K562 (cell line): ENCODE results near the gene EML6. TPM values are rescaled to one million over a fixed set of nuclear protein-coding genes. Genes with fewer than 3 reads are reported as not detected.

Experiments
- ATAC-seq: fragments of 200-7000 bp; cut with Tn5 transposase; 3 replicates; pipeline ENCODE4 v1.9.1; 2020; ENCODE audit warnings: moderate library complexity
- BruUV-seq: library from RNA; stranded (reverse); fragments of 400-500 nt; replicated peaks from 2 replicates; lab custom pipeline; 2021; lab: Mats Ljungman, UMichigan
- CTCF ChIA-PET: fragments of 300-600 bp; formaldehyde crosslinking; extraction: SDS; loops from one replicate; lab custom pipeline; 2021; ENCODE audit warnings: low intra/inter-chr PET ratio; lab: Yijun Ruan, JAX
- POLR2A ChIA-PET: fragments of 300-600, 350-650 bp; sonication (Branson Sonifier 250); formaldehyde crosslinking; extraction: SDS; loops from one replicate; lab custom pipeline; 2021; ENCODE audit warnings: antibody characterized with exemption, inconsistent platforms; lab: Yijun Ruan, JAX
- DNase-seq, 4 experiments: peaks; one replicate each; pipeline versions ENCODE4 v3.0.0 to v3.0.0-alpha.2; 2011 to 2018; ENCODE audit warnings: low spot score in 3 of 4, mixed read lengths in 3 of 4; ENCODE audit errors: extremely low read depth in 1 of 4
- FAIRE-seq: peaks from 2 replicates; lab custom pipeline; 2011; peaks lifted over from hg19 to GRCh38; lab: Jason Lieb, UNC
- H2AFZ ChIP-seq: 2 replicates; pipeline ENCODE4 v1.6.0; 2011; ENCODE audit warnings: low read depth, low read length, control low read depth, inconsistent platforms
- H3K27ac ChIP-seq: fragments of 200-600 bp; 3 replicates; pipeline ENCODE4 v1.8.0; 2011; ENCODE audit warnings: low read depth, mild to moderate bottlenecking, control low read depth, inconsistent platforms, low read length, moderate library complexity, mixed read lengths; ENCODE audit errors: extremely low read depth
- H3K27me3 ChIP-seq, 2 experiments: fragments of 300-600 bp in 1 of 2; 2 replicates in 1 of 2; 3 replicates in 1 of 2; pipeline versions ENCODE4 v1.6.0 to v1.8.0; 2011; ENCODE audit warnings: inconsistent platforms in 2 of 2, low read length in 2 of 2, mild to moderate bottlenecking in 1 of 2, mixed read lengths in 1 of 2, moderate library complexity in 1 of 2; ENCODE audit not compliant: control insufficient read depth in 2 of 2, insufficient read depth in 2 of 2
- H3K36me3 ChIP-seq: fragments of 300-600 bp; 3 replicates; pipeline ENCODE4 v1.8.0; 2011; ENCODE audit warnings: mild to moderate bottlenecking, low read length, inconsistent platforms; ENCODE audit not compliant: control insufficient read depth, insufficient read depth
- H3K4me1 ChIP-seq, 2 experiments: fragments of 200-600 bp in 1 of 2; replicated peaks in 1 of 2; 2 replicates in 1 of 2; 3 replicates in 1 of 2; pipeline versions ENCODE4 v1.5.1 to v1.8.0; 2011; ENCODE audit warnings: inconsistent platforms in 2 of 2, low read length in 2 of 2, mild to moderate bottlenecking in 1 of 2, mixed read lengths in 1 of 2, moderate library complexity in 1 of 2; ENCODE audit not compliant: control insufficient read depth in 2 of 2, insufficient read depth in 2 of 2
- H3K4me2 ChIP-seq: 2 replicates; pipeline ENCODE4 v1.6.1; 2011; ENCODE audit warnings: low read length, control low read depth, inconsistent platforms, mixed read lengths; ENCODE audit not compliant: insufficient read depth
- H3K4me3 ChIP-seq: fragments of 200-600 bp; sonication (generic), shearing (Covaris generic); 2 replicates; pipeline ENCODE4 v1.5.1; 2016; ENCODE audit warnings: control low read depth, inconsistent platforms
- H3K79me2 ChIP-seq: fragments of 200-600 bp; 3 replicates; pipeline ENCODE4 v1.8.0; 2011; ENCODE audit warnings: low read length, inconsistent platforms; ENCODE audit not compliant: control insufficient read depth, insufficient read depth
- H3K9ac ChIP-seq, 2 experiments: 2 replicates each; pipeline versions ENCODE4 v1.6.0 to v1.6.1; 2011; ENCODE audit warnings: low read depth in 2 of 2, low read length in 2 of 2, control low read depth in 1 of 2, inconsistent platforms in 1 of 2, mild to moderate bottlenecking in 1 of 2, mixed read lengths in 1 of 2; ENCODE audit not compliant: insufficient read depth in 1 of 2
- H3K9me1 ChIP-seq: one replicate; pipeline ENCODE4 v1.6.0; 2011; ENCODE audit warnings: inconsistent platforms, mild to moderate bottlenecking, low read length, moderate library complexity; ENCODE audit not compliant: control insufficient read depth, insufficient read depth
- H3K9me3 ChIP-seq: replicated peaks from 2 replicates; pipeline ENCODE4 v1.5.1; 2011; ENCODE audit warnings: low read depth, low read length, inconsistent platforms; ENCODE audit not compliant: control insufficient read depth, insufficient read depth
- H4K20me1 ChIP-seq: replicated peaks from 2 replicates; pipeline ENCODE4 v1.6.1; 2011; ENCODE audit warnings: low read length, inconsistent platforms, mixed read lengths; ENCODE audit not compliant: control insufficient read depth, insufficient read depth
- ARID1B ChIP-seq: fragments of 450-650 bp; IDR thresholded peaks from 2 replicates; pipeline ENCODE4 v1.6.1; 2016; ENCODE audit warnings: antibody characterized with exemption, mild to moderate bottlenecking, inconsistent platforms
- CBFA2T2 ChIP-seq: fragments of 450-650 bp; conservative IDR thresholded peaks from 2 replicates; pipeline ENCODE4 v1.6.1; 2017; ENCODE audit warnings: mild to moderate bottlenecking
- CBFA2T3 ChIP-seq: fragments of 450-650 bp; IDR thresholded peaks from 2 replicates; pipeline ENCODE4 v1.6.1; 2017
- DPF2 ChIP-seq: fragments of 450-650 bp; IDR thresholded peaks from 2 replicates; pipeline ENCODE4 v1.6.1; 2016
- EGR1 ChIP-seq: fragments of 450-650 bp; conservative IDR thresholded peaks from 2 replicates; pipeline ENCODE4 v1.6.1; 2017; ENCODE audit warnings: mild to moderate bottlenecking
- EP300 ChIP-seq: IDR thresholded peaks from 2 replicates; pipeline ENCODE4 v1.6.1; 2012; ENCODE audit warnings: low read length, improper control_type of control experiment
- HMG20B ChIP-seq: fragments of 250-450 bp; sonication (Bioruptor Pico); IDR thresholded peaks from 2 replicates; pipeline ENCODE4 v1.5.0; 2021; ENCODE audit warnings: mild to moderate bottlenecking
- HOMEZ ChIP-seq: fragments of 250-450 bp; sonication (Bioruptor Pico); IDR thresholded peaks from 2 replicates; pipeline ENCODE4 v1.4.0; 2020; ENCODE audit warnings: mild to moderate bottlenecking, moderate library complexity
- KLF16 ChIP-seq: IDR thresholded peaks from 2 replicates; pipeline ENCODE4 v1.6.1; 2016; ENCODE audit warnings: antibody characterized with exemption
- NCOR1 ChIP-seq: fragments of 450-650 bp; IDR thresholded peaks from 2 replicates; pipeline ENCODE4 v1.6.1; 2016; ENCODE audit warnings: mild to moderate bottlenecking, moderate library complexity
- NFIC ChIP-seq: fragments of 450-650 bp; IDR thresholded peaks from 2 replicates; pipeline ENCODE4 v1.6.1; 2017; ENCODE audit warnings: mild to moderate bottlenecking, inconsistent platforms
- NR2C2 ChIP-seq, 2 experiments: fragments of 200-800 bp in 1 of 2; sonication (Bioruptor generic) in 1 of 2; sonication (generic) in 1 of 2; formaldehyde crosslinking in 1 of 2; IDR thresholded peaks; 2 replicates each; pipeline versions ENCODE4 v1.6.1 to v1.8.0; 2016 to 2022; ENCODE audit warnings: mild to moderate bottlenecking in 1 of 2, missing compliant biosample characterization in 1 of 2, missing genetic modification characterization in 1 of 2, missing genetic modification reagents in 1 of 2
- POLR2AphosphoS5 ChIP-seq: IDR thresholded peaks from 2 replicates; pipeline ENCODE4 v1.6.1; 2011; ENCODE audit warnings: mild to moderate bottlenecking, low read depth, low read length, moderate library complexity; ENCODE audit not compliant: control insufficient read depth, insufficient read depth
- STAT5A ChIP-seq: IDR thresholded peaks from 2 replicates; pipeline ENCODE4 v1.6.1; 2012; ENCODE audit warnings: low read length, inconsistent platforms, borderline replicate concordance
- TAL1 ChIP-seq: fragments of 450-650 bp; IDR thresholded peaks from 2 replicates; pipeline ENCODE4 v1.6.1; 2016; ENCODE audit warnings: mild to moderate bottlenecking
- TCF3 ChIP-seq: sonication (generic); formaldehyde crosslinking; IDR thresholded peaks from 2 replicates; pipeline ENCODE4 v1.4.0; 2020; ENCODE audit warnings: mild to moderate bottlenecking, missing genetic modification reagents
- TFAP4 ChIP-seq: sonication (generic); formaldehyde crosslinking; IDR thresholded peaks from 2 replicates; pipeline ENCODE4 v1.8.0; 2022; ENCODE audit warnings: missing genetic modification reagents, mild to moderate bottlenecking, moderate library complexity, borderline replicate concordance
- ZEB2 ChIP-seq: fragments of 450-650 bp; IDR thresholded peaks from 2 replicates; pipeline ENCODE4 v1.6.1; 2016
- ZNF146 ChIP-seq: IDR thresholded peaks from one replicate; pipeline ENCODE4 v1.6.1; 2018; ENCODE audit warnings: missing compliant biosample characterization; ENCODE audit not compliant: unreplicated experiment
- ZNF316 ChIP-seq: fragments of 450-650 bp; IDR thresholded peaks from 2 replicates; pipeline ENCODE4 v1.6.1; 2016
- WGBS: fragments of 100-300 bp; shearing (Covaris generic); methylation state at CpG from one replicate; pipeline ENCODE4 v1.1.6; 2016; ENCODE audit warnings: low coverage, mixed read lengths; ENCODE audit not compliant: insufficient coverage; ENCODE audit errors: missing lambda C conversion rate; 5-methylcytosine and 5-hydroxymethylcytosine counted together
- in situ Hi-C: fragments of 300-500 bp; cut with MboI; formaldehyde crosslinking; loops from 4 replicates; pipeline ENCODE4 v1.15.0; 2018; ENCODE audit warnings: inconsistent platforms, mixed read lengths
- intact Hi-C: fragments of 100-400 bp; cut with micrococcal nuclease; formaldehyde crosslinking; loops from 2 replicates; pipeline ENCODE4 v1.14.2; 2022
- polyA plus RNA-seq, 8 experiments: library from polyadenylated mRNA; depleted of rRNA in 4 of 8; stranded (reverse) in 5 of 8; unstranded in 3 of 8; fragments of >200 nt; fragmentation: Nextera tagmentation in 2 of 8; fragmentation: Illumina TruSeq in 1 of 8; extraction: Ambion mirVana in 2 of 8; extraction: Trizol in 1 of 8; gene quantifications; 2 replicates each; pipeline versions ENCODE4 v1.2.1 to v1.2.3, GENCODE V29; 2011 to 2014; ENCODE audit warnings: inconsistent platforms in 1 of 8, missing spikeins in 1 of 8
- total RNA-seq, 7 experiments: library from RNA; depleted of rRNA in 6 of 7; stranded (reverse); fragments of >200 nt in 6 of 7; fragmentation: Illumina TruSeq in 2 of 7; extraction: Trizol in 2 of 7; gene quantifications; 2 replicates each; pipeline versions ENCODE4 v1.2.1 to v1.2.3, GENCODE V29; 2011 to 2021; ENCODE audit warnings: low replicate concordance in 1 of 7

EML6 gene
- total and polyA plus RNA-seq, 9 of the 15 experiments (the other 6 are each of a cell fraction or from before 2014, with no cell fraction given) = 0.07 to 0.56 (median 0.25) TPM

- H3K4me1 ChIP-seq = peaks cover 32 to 50% of the 10 kb centered on the region in 2 experiments
- no peaks in the 10 kb centered on the region for H4K20me1 ChIP-seq
- peak overlapping the region; percentile 47 for H3K27ac ChIP-seq
- CTCF ChIA-PET = no interaction called here
- intact Hi-C loops (no loop called here), in situ Hi-C loops (no loop called here)
- peak overlapping the region; percentile 85 for H2AFZ ChIP-seq
- ATAC-seq (peak; percentile 52), FAIRE-seq (peak; percentile 70)
- H3K9ac ChIP-seq = peak overlapping the region in 1 of 2 experiments; percentile 45; a peak in 2 of 4 replicates
- H3K4me2 ChIP-seq = peak overlapping the region; percentile 55
- no peaks in the 10 kb centered on the region for H3K79me2 ChIP-seq
- 2% methylated on average over 5 of the region's 5 CpGs for WGBS
- no peaks in the 10 kb centered on the region; a peak in 1 of 5 replicates for H3K27me3 ChIP-seq
- BruUV-seq = no TSS peak
- no peaks in the 10 kb centered on the region for H3K9me1 ChIP-seq
- H3K4me3 ChIP-seq = no peak overlapping the region
- H3K9me3 ChIP-seq = no peaks in the 10 kb centered on the region
- TF ChIP-seq ZEB2 (no peak), ZNF146 (CRISPR knock-in tag) (no peak), EP300 (peak; percentile 5; the same call in 1 of the 2 replicates), CBFA2T3 (peak; percentile 74), ZNF316 (peak; percentile 13; the same call in 1 of the 2 replicates), TAL1 (peak; percentile 61; the same call in 1 of the 2 replicates), STAT5A (0 out of 2 replicates have a peak, but pooled peaks have one; percentile 20), TCF3 (peak; percentile 67), HMG20B (no peak), HOMEZ (CRISPR knock-in tag) (no peak), ARID1B (peak; percentile 55), NR2C2 (CRISPR knock-in tag; IDR thresholded peaks at IDR 0.05) (no peak), NR2C2 (tag; IDR thresholded peaks at IDR 0.05) (peak; percentile 14; the same call in 1 of the 2 replicates), POLR2AphosphoS5 (peak; percentile 22; the same call in 1 of the 2 replicates), EGR1 (0 out of 2 replicates have a peak, but pooled peaks have one; percentile 25), TFAP4 (CRISPR knock-in tag) (0 out of 2 replicates have a peak, but pooled peaks have one; percentile 16), NCOR1 (peak; percentile 48; the same call in 1 of the 2 replicates), CBFA2T2 (peak; percentile 52), KLF16 (no peak), NFIC (peak; percentile 55), DPF2 (0 out of 2 replicates have a peak, but pooled peaks have one; percentile 43)
- TF ChIP-seq, all 486 proteins: peak for 15
- DNase-seq = peak; percentile 52 to 81 (median 67)
- POLR2A ChIA-PET = interaction anchor here (0.6 to 2.5 kb wide), 4 partner anchors 11 to 37 kb away, joined by 3 to 6 read pairs (median 4); no protein-coding TSS in a partner anchor
- no peaks in the 10 kb centered on the region for H3K36me3 ChIP-seq
These were observed 229.0 kb downstream of the EML6 start for GRCh38 chr2:54952425-54952824.
